Hepatic stellate cell (primary cell): ENCODE measurements around the gene TLK2.

Source experiments
- DNase-seq: peaks from one replicate; pipeline ENCODE4 v3.0.0; 2011; ENCODE audit warnings: low spot score

Gene TLK2

DNA sequence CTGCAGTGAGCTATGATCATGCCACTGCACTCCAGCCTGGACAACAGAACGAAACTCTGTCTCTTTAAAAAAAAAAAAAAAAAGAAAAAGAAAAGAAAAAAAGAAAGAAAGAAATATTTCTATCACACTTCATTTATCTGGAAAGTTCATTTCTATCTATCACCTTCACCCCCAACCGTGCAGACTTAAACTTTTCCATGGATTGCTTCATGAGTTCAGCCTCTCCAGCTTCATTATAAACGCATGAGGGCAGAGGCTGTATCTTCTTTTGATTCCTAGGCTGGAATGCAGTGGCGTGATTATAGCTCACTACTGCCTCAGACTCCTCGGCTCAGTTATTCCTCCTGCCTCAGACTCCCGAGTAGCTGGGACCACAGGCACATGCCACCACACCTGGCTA, 177.0 kb downstream of the TLK2 start:
- DNase-seq = no peak

DNA sequence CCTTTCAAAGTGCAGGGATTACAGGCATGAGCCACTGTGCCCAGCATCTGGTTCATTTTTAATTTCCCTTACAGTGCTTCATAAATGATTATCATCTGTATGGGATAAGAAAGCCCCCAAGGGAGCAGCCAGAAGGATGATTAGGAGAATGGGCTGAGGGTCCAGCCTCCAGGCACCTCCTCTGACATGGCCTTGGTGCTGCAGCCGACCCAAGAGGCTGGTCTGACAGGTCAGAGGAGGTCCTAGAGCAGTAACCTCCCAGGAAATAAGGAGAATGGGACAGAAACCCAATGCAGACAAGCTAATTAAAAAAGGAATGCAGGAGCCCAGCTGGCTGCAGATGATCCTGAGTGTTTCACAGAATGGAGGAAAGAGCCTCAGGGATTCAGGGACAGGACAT, 177.8 kb downstream of the TLK2 start:
- DNase-seq = no peak

DNA sequence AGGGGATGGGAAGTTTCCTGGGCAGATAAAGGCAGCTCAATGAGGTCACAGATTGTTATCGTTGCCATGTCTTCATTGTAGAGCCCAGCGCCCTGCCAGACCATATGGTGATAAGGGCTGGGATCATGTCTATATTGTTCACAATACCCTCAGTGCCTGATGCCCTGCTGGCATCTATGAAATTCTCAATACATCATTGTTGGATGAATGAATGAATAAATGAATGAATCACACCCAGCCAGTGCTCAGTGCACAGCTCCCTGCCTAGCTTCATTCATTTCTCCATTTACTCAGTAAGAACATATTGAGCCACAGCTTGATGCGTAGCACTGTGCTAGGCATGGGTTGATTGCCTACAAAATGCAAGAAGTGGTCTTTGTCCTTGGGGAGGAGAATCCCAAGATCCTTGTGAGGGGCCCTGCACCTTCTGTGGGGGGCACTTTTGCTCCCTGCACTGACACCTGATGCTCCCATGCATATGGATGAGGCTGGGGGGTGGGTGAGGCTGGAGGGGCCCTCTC, 178.6 kb downstream of the TLK2 start:
- DNase-seq = no peak

DNA sequence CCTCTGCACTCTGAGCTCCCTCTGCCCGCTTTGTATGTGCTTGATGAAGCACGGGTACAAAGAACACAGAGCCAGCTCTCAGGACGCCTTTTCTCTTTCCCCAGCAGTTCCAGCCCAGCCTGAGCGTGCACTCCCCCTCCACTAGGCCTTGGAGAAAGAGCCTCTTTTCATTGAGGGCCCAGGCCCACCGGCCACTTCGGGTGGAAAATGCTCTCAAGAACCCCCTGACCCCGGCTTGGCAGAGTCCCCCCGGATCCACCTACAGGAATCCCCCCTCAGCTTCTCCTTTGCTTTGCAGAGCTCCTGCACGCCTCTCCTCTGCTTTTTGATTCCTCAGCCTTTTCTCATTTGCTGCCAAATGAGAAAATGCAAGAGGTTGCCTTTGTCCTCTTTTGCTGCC, 179.1 kb downstream of the TLK2 start:
- no peak for DNase-seq

DNA sequence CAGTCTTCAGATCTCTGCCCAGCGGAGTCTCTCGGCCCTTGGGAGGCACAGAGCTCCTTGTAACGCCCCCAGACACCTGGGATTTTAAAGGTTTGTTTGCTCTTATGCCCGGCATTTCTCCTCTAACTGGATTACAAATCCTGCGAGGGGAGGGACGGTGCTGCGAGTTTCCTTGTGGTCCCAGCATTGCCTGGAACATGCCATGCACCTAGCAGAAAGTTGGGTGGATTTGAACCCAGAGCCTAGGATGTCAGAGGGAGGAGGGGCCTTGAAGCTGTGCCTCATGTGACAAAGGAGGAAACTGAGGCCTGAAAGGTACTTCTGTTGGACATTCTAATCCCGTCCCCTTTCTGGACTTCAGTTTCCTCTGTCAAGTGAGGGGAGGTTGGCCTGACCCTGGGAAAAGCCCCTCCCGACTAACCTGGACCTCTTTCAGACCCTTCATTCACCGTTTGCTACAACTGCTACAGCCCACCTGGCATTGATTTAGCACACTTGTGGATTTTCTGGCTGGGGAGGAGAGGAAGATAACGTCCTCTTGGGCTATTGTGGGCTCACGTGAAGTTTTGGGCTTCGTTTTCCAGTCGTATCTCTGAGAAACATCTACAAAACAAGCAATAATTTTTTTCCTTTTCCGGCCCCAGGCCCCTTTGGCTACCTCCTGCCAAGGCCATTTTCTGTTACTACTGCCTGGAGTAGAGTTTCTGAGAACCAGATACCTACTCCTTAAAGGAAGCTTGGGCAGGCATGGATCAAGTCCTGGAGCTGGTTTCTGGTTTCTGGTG, 179.7 kb downstream of the TLK2 start:
- no peak for DNase-seq

DNA sequence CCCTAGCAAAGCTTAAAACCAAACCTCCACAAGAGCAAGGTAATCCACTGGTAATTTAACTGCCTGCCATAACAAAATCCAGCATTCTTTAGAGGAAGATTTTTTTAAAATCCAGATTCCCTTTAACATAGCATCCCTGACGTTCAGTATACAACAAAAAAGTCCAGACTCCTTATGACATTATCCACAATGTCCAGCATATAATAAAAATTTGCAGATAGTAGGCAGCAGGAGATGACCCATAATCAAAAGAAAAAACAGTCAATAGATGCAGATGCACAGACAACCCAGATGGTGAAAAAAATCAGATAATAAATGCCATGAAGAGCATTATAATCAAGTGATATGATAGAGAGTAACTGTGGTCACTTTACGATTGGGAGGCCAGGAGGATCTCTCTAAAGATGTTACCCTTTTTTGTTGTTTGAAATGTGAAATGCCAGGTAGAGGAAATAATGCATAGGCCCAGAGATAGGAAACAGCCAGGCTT, 182.0 kb downstream of the TLK2 start:
- DNase-seq = no peak

DNA sequence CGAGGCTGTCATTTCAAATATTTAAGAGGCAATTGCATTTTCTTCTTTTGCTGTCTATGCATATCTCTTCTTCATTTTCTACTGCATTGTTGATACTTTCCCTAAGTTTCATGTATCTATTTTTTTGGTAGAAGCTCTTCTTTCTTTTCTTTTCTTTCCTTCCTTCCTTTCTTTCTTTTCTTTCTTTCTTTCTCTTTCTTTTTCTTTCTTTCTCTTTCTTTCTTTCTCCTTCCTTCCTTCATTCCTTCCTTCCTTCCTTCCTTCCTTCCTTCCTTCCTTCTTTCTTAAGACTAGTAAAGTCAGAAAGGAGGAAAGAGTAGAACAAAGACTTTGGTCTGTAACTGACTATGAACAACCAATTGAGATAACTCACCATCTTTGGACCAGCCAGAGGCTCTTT, 182.7 kb downstream of the TLK2 start:
- DNase-seq = no peak

DNA sequence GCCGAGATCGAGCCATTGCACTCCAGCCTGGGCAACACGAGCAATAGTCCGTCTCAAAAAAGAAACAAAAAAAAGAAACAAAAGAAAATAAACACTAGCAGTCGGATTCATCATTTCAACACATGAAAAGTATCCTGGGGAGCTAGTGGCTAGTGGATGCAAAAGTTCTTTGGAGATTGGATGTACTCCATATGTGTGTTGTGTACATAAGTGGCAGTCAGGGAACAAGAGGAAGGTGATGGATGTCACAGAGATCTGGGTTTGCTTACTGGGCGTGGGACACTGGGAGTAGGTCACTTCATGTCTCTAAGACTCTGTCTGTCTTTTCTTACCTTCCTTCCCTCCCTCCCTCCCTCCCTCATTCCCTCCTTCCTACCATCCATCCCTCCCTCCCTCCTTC, 184.2 kb downstream of the TLK2 start:
- DNase-seq = no peak
